ENCODE measurements around the gene VSTM4. TPM values are rescaled to one million over a fixed set of nuclear protein-coding genes. Genes with fewer than 3 reads are reported as not detected.

VSTM4 gene
- under 0.01 and 1.3 TPM in 2 replicates for total RNA-seq

GRCh38 chr10:49115015-49115795 lies at the start of gene VSTM4:
VSTM4 (minus strand) TSS chr10:49115522; CDS start chr10:49115485, 37 bp downstream.

DNA sequence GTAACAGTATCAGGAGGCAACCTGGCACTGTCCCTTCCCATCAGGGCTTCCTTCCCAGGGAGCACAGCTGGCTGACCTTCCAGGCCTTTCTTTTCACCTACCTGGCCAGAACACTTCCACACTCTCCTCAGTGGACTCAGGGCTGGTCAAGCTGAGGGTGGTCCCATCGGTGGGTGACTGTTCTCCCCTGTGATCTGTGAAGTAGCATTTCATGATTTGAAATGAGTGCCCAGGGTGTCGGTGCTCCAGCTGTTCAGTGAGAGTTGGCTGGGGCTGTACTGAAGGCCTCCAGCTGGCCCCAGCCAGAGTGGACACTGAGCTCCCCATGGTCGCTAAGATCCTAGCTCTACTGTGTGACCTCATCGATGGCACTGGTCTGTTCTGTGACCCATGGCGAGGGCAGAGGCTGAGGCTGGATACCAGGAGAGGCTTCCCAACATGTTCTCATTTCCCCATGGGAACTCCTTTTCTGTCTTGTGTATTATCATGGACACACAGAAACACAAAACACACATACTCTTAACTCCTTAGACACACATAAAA lies 18.5 kb upstream of the VSTM4 start, which contains the start of gene FAM170B:
Gene FAM170B (minus strand): TSS at position 316 of the 543 bp plus-strand sequence. CDS start 103 bp downstream, at position 213.

Small RNA genes lying within 50 kb of the gene (small RNA-seq; reads per million reads assigned to genes)
- not detected for gene MIR4294 (ENCODE audit: low replicate concordance)

Other genes with a start within 250 kb of the VSTM4 start
- gene LRRC18, start 175.7 kb downstream of the VSTM4 start, total RNA-seq: not detected in 2 replicates
- gene FAM170B, start 18.5 kb upstream of the VSTM4 start, total RNA-seq: not detected in 2 replicates
- gene TMEM273, start 72.9 kb upstream of the VSTM4 start, total RNA-seq: 0.43 TPM in 1 of 2 replicates, not detected in the other
- not detected in 2 replicates for gene C10orf71, start 183.6 kb upstream of the VSTM4 start, total RNA-seq